HG03378 (cell line): Measurements from ENCODE around the gene MSANTD2.
A peak's percentile ranks its signal among the peaks of the same experiment; 100 is the strongest.

Source experiments
- ATAC-seq: cut with Tn5 transposase; IDR thresholded peaks from one replicate; pipeline ENCODE4 v1.9.1; 2021; ENCODE audit warnings: mild to moderate bottlenecking, moderate library complexity; ENCODE audit not compliant: unreplicated experiment

MSANTD2 gene

GRCh38 chr11:124821995-124822730 is 22.0 kb upstream of the MSANTD2 start:
- no peak for ATAC-seq

GRCh38 chr11:124817036-124817435 is 16.8 kb upstream of the MSANTD2 start:
- no peak for ATAC-seq

- no peak for ATAC-seq
Observed at GRCh38 chr11:124814739-124815138, 14.5 kb upstream of the MSANTD2 start.

- ATAC-seq: no peak
Observed at GRCh38 chr11:124812876-124813275, 12.7 kb upstream of the MSANTD2 start.

GRCh38 chr11:124811399-124812125 is 11.4 kb upstream of the MSANTD2 start:
- ATAC-seq: no peak

GRCh38 chr11:124807660-124808270 is 7.6 kb upstream of the MSANTD2 start:
- ATAC-seq: no peak

- no peak for ATAC-seq
Observed at GRCh38 chr11:124807201-124807600, 7.0 kb upstream of the MSANTD2 start.

GRCh38 chr11:124804884-124805283 is 4.7 kb upstream of the MSANTD2 start:
- ATAC-seq: no peak

- no peak for ATAC-seq
Observed at GRCh38 chr11:124801636-124802312, 1.6 kb upstream of the MSANTD2 start.

- ATAC-seq: no peak
Observed at GRCh38 chr11:124801014-124801413, 808 bp upstream of the MSANTD2 start.

GRCh38 chr11:124799348-124800225 is 619 bp downstream of the MSANTD2 start:
- ATAC-seq: peak; percentile 43

- ATAC-seq: peak; percentile 26
Observed at GRCh38 chr11:124798991-124799347, 1.2 kb downstream of the MSANTD2 start.

GRCh38 chr11:124796312-124796711 is 3.9 kb downstream of the MSANTD2 start:
- ATAC-seq: no peak

- ATAC-seq: peak; percentile 55
Observed at GRCh38 chr11:124793466-124794278, 6.5 kb downstream of the MSANTD2 start.

GRCh38 chr11:124791626-124792341 is 8.4 kb downstream of the MSANTD2 start:
- peak; percentile 68 for ATAC-seq

GRCh38 chr11:124788521-124788920 is 11.7 kb downstream of the MSANTD2 start:
- ATAC-seq: no peak

- ATAC-seq: no peak
Observed at GRCh38 chr11:124784051-124784450, 16.2 kb downstream of the MSANTD2 start.

- no peak for ATAC-seq
Observed at GRCh38 chr11:124783002-124783401, 17.2 kb downstream of the MSANTD2 start.

- no peak for ATAC-seq
Observed at GRCh38 chr11:124779568-124779967, 20.6 kb downstream of the MSANTD2 start.
